Uterus (tissue), 4 donors: ENCODE results near the gene ADARB2. TPM values are rescaled to one million over a fixed set of nuclear protein-coding genes. Genes with fewer than 3 reads are reported as not detected.

Experiments
- DNase-seq, 2 donors: peaks; one replicate each; pipeline ENCODE4 v3.0.0-alpha.2; 2019 to 2020
- H3K27ac ChIP-seq, 2 donors: fragments of 200-600 bp; sonication (generic); 1 replicate in 1 of 2; 2 replicates in 1 of 2; pipeline ENCODE4 v1.5.1; 2016 to 2018
- H3K27me3 ChIP-seq, 2 donors: fragments of 200-600 bp; sonication (generic); one replicate each; pipeline ENCODE4 v1.5.1; 2018 to 2019; ENCODE audit warnings: control low read depth in 1 of 2
- H3K36me3 ChIP-seq, 2 donors: fragments of 200-600 bp; sonication (generic); one replicate each; pipeline ENCODE4 v1.5.1; 2019; ENCODE audit warnings: control low read depth in 1 of 2
- H3K4me1 ChIP-seq, 2 donors: fragments of 200-600 bp; sonication (generic); one replicate each; pipeline ENCODE4 v1.5.1; 2018 to 2019; ENCODE audit warnings: control low read depth in 1 of 2
- H3K4me3 ChIP-seq, 2 donors: fragments of 200-600 bp; sonication (generic); 1 replicate in 1 of 2; 2 replicates in 1 of 2; pipeline ENCODE4 v1.5.1; 2018 to 2019; ENCODE audit warnings: mild to moderate bottlenecking in 1 of 2
- H3K9me3 ChIP-seq, 2 donors: fragments of 200-600 bp; sonication (generic); one replicate each; pipeline ENCODE4 v1.5.1; 2019; ENCODE audit warnings: control low read depth in 1 of 2
- CTCF ChIP-seq, 4 experiments: fragments of 200-600 bp in 2 of 4; fragments of 450-650 bp in 2 of 4; sonication (generic) in 2 of 4; IDR thresholded peaks; one replicate each; pipeline ENCODE4 v1.5.1; 2016 to 2019; ENCODE audit warnings: antibody characterized with exemption in 4 of 4, mild to moderate bottlenecking in 2 of 4, moderate library complexity in 1 of 4
- POLR2A ChIP-seq, 2 donors: fragments of 450-650 bp; IDR thresholded peaks; one replicate each; pipeline ENCODE4 v1.6.1; 2016; ENCODE audit warnings: antibody characterized with exemption in 2 of 2, mild to moderate bottlenecking in 1 of 2, moderate library complexity in 1 of 2
- intact Hi-C: fragments of 100-400 bp; cut with DNase I; formaldehyde crosslinking; loops from one replicate; pipeline ENCODE4 v1.15.1; 2023; ENCODE audit warnings: low total_unique reads
- total RNA-seq, 4 donors: library from RNA; depleted of rRNA in 3 of 4; stranded (reverse); fragments of >200 nt in 3 of 4; gene quantifications; one replicate each; pipeline versions ENCODE4 v1.1.0 to v1.2.4, GENCODE V29; 2014 to 2023
- donor health status: DM: yes; HTN: yes; CAD: no.

Gene ADARB2
- total RNA-seq, 4 donors from 2014 or later = 0.76 to 2.6 (median 2.0) TPM; not detected in 1

GRCh38 chr10:1677307-1677939, 59.9 kb downstream of the ADARB2 start:
- no peaks in the 10 kb centered on the region for H3K36me3 ChIP-seq
- no peak for TF ChIP-seq CTCF (IDR thresholded peaks at IDR 0.05)
- no peak for TF ChIP-seq POLR2A (IDR thresholded peaks at IDR 0.05)
- intact Hi-C loops = no loop called here
- H3K9me3 ChIP-seq = no peaks in the 10 kb centered on the region
- H3K27me3 ChIP-seq = no peaks in the 10 kb centered on the region
- no peak overlapping the region for H3K4me3 ChIP-seq
- DNase-seq = no peak
- H3K27ac ChIP-seq = no peak overlapping the region
- H3K4me1 ChIP-seq = no peaks in the 10 kb centered on the region

- Histone ChIP-seq H3K9me3 (no peaks in the 10 kb centered on the region), H3K36me3 (no peaks in the 10 kb centered on the region), H3K4me1 (no peaks in the 10 kb centered on the region), H3K4me3 (no peak overlapping the region), H3K27ac (no peak overlapping the region), H3K27me3 (no peaks in the 10 kb centered on the region)
- TF ChIP-seq CTCF (IDR thresholded peaks at IDR 0.05) = no peak
- no peak for TF ChIP-seq POLR2A (IDR thresholded peaks at IDR 0.05)
- intact Hi-C loops = no loop called here
- no peak for DNase-seq
These were observed 62.8 kb downstream of the ADARB2 start for GRCh38 chr10:1674501-1674900.

GRCh38 chr10:1673568-1674345, 63.6 kb downstream of the ADARB2 start:
- Histone ChIP-seq H3K36me3 (no peaks in the 10 kb centered on the region), H3K27ac (no peak overlapping the region), H3K4me3 (no peak overlapping the region), H3K4me1 (no peaks in the 10 kb centered on the region), H3K9me3 (no peaks in the 10 kb centered on the region), H3K27me3 (no peaks in the 10 kb centered on the region)
- intact Hi-C loops = no loop called here
- no peak for TF ChIP-seq POLR2A (IDR thresholded peaks at IDR 0.05)
- no peak for TF ChIP-seq CTCF (IDR thresholded peaks at IDR 0.05)
- DNase-seq = no peak

- no peak for DNase-seq
- intact Hi-C loops = no loop called here
- Histone ChIP-seq H3K27me3 (no peaks in the 10 kb centered on the region), H3K9me3 (no peaks in the 10 kb centered on the region), H3K36me3 (no peaks in the 10 kb centered on the region), H3K4me1 (no peaks in the 10 kb centered on the region), H3K4me3 (no peak overlapping the region), H3K27ac (no peak overlapping the region)
- no peak for TF ChIP-seq POLR2A (IDR thresholded peaks at IDR 0.05)
- TF ChIP-seq CTCF (IDR thresholded peaks at IDR 0.05) = no peak
These were observed 65.1 kb downstream of the ADARB2 start for GRCh38 chr10:1672001-1672781.
